Peyer's patch (tissue), 4 donors: Measurements from ENCODE around the gene ANKRD11. TPM values are rescaled to one million over a fixed set of nuclear protein-coding genes. Genes with fewer than 3 reads are reported as not detected.
"Not testable (repeated sequence)": the region's sequence is repeated elsewhere in the genome, so short reads cannot be mapped to it uniquely, and the experiment has no call there.

Experiments used
- DNase-seq, 3 donors: peaks; one replicate each; pipeline ENCODE4 v3.0.0-alpha.2; 2017 to 2019
- H3K27ac ChIP-seq, 4 donors: fragments of 200-600 bp; sonication (generic); one replicate each; pipeline ENCODE4 v1.5.1; 2016 to 2019
- H3K27me3 ChIP-seq, 2 donors: fragments of 200-600 bp; sonication (generic); one replicate each; pipeline ENCODE4 v1.5.1; 2019
- H3K36me3 ChIP-seq, 3 donors: fragments of 200-600 bp; sonication (generic); one replicate each; pipeline ENCODE4 v1.5.1; 2016 to 2019
- H3K4me1 ChIP-seq, 4 donors: fragments of 200-600 bp; sonication (generic); one replicate each; pipeline ENCODE4 v1.5.1; 2016 to 2019
- H3K4me3 ChIP-seq, 4 donors: fragments of 200-600 bp; sonication (generic); 1 replicate in 3 of 4; 2 replicates in 1 of 4; pipeline ENCODE4 v1.5.1; 2016 to 2019; ENCODE audit warnings: mild to moderate bottlenecking in 1 of 4
- H3K9me3 ChIP-seq, 4 donors: fragments of 200-600 bp; sonication (generic); one replicate each; pipeline ENCODE4 v1.5.1; 2016 to 2019; ENCODE audit warnings: mild to moderate bottlenecking in 1 of 4
- CTCF ChIP-seq, 6 experiments: fragments of 450-650 bp in 4 of 6; fragments of 200-600 bp in 2 of 6; sonication (generic) in 1 of 6; IDR thresholded peaks; one replicate each; pipeline ENCODE4 v1.5.1; 2017 to 2019; ENCODE audit warnings: antibody characterized with exemption in 6 of 6, mild to moderate bottlenecking in 3 of 6, moderate library complexity in 1 of 6
- POLR2A ChIP-seq, 2 donors: fragments of 450-650 bp; IDR thresholded peaks; one replicate each; pipeline ENCODE4 v1.5.1; 2017; ENCODE audit warnings: antibody characterized with exemption in 2 of 2, mild to moderate bottlenecking in 2 of 2, moderate library complexity in 2 of 2
- total RNA-seq, 4 donors: library from RNA; depleted of rRNA; stranded (reverse); fragments of >200 nt; gene quantifications; one replicate each; pipeline ENCODE4 v1.1.0, GENCODE V29; 2016

Gene ANKRD11
- total RNA-seq, 4 donors from 2014 or later, result 177 to 227 (median 211) TPM

DNA sequence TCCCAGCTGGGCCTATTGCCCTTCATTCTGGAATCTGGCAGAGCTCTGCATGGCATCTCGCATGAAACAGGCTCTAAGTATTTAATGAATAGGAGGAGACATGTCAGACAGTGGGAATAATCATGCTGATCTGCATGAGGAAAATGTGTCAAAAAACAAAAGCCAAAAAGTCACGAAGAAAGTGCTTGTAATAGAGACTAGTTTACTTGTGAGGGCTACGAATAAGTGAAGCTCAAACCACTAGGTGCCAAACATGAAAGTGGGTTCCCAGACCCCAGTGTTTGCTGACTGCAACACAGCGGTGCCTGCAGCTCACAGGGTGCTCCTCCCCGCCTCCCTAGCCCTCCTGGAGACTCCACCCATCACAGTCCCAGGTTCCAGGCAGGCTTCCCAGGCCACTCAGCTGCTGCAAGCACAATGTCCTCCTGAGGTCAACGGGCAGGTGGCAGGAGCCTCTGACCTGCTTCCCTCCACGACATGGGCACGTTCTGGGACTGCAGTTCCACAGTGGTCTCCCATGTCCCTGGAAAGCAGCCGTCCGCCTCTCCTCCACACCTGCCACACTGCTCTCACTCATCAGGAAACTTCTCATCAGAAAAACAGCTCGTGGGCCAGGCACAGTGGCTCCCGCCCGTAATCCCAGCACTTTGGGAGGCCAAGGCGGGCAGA lies 96.5 kb downstream of the ANKRD11 start:
- no peak overlapping the region for H3K4me3 ChIP-seq
- peaks cover 0 to 33% (median 10%) of the 10 kb centered on the region in 4 donors for H3K4me1 ChIP-seq
- no peaks in the 10 kb centered on the region for H3K9me3 ChIP-seq
- H3K27me3 ChIP-seq, result no peaks in the 10 kb centered on the region
- no peak for DNase-seq
- no peak overlapping the region for H3K27ac ChIP-seq
- H3K36me3 ChIP-seq, result no peaks in the 10 kb centered on the region
- no peak for TF ChIP-seq CTCF (IDR thresholded peaks at IDR 0.05)
- TF ChIP-seq POLR2A (IDR thresholded peaks at IDR 0.05), result no peak

DNA sequence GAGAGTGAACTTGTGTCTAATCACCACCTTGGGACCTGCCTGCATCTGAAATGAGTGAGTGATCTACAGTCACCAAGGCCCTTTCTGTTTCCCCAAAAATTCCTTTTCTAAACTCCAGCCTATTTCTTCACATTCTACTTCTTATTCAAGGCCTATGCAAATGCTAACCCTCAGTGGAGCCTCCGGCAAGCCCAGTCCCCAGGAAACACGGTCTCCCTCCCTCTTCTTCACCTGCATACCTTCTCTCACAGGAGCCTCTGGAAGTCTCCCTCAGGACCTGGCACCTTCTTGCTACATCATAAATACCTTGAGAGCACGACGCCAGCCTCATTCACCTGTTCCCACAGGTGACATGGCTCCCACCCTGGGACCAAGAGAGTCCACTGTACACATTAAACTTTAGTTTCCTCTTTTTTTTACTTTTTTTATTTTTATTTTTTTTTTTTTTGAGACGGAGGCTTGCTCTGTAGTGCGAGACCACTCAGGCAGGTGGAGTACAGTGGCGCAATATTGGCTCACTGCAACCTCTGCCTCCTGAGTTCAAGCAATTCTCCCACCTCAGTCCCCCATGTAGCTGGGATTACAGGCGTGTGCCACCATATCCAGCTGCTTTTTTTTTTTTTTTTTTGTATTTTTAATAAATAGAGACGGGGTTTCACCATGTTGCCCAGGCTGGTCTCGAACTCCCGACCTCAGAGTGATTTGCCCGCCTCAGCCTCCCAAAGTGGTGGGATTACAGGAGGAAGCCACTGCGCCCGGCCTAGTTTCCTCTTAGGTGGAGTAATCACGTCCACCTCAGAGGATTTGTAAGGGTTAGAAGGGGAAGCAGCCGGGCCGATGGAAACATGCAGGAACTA lies 97.3 kb downstream of the ANKRD11 start:
- H3K36me3 ChIP-seq, result no peaks in the 10 kb centered on the region
- DNase-seq, result no peak
- no peak overlapping the region for H3K27ac ChIP-seq
- no peaks in the 10 kb centered on the region for H3K9me3 ChIP-seq
- H3K27me3 ChIP-seq, result no peaks in the 10 kb centered on the region
- peaks cover 0 to 40% (median 10%) of the 10 kb centered on the region in 4 donors for H3K4me1 ChIP-seq
- no peak overlapping the region for H3K4me3 ChIP-seq
- TF ChIP-seq POLR2A (IDR thresholded peaks at IDR 0.05), result no peak
- TF ChIP-seq CTCF (IDR thresholded peaks at IDR 0.05), result no peak

DNA sequence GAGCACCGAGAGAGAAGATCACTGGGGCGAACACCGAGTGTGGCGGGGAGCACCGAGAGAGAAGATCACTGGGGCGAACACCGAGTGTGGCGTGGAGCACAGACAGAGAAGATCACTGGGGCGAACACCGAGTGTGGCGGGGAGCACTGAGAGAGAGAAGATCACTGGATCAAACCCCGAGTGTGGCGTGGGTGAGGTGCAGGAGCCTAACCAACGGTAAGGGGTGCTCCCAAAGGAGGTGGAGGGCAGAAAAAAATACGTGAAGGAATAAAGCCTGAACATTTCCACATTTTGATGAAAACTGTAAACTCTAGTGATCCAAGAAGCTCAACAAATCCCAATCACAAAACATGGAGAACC lies 100.2 kb downstream of the ANKRD11 start:
- H3K27me3 ChIP-seq, H3K4me3 ChIP-seq, H3K27ac ChIP-seq, H3K36me3 ChIP-seq, H3K9me3 ChIP-seq, DNase-seq: not testable (repeated sequence)
- H3K4me1 ChIP-seq, result peaks cover 0 to 39% (median 13%) of the 10 kb centered on the region in 4 donors

DNA sequence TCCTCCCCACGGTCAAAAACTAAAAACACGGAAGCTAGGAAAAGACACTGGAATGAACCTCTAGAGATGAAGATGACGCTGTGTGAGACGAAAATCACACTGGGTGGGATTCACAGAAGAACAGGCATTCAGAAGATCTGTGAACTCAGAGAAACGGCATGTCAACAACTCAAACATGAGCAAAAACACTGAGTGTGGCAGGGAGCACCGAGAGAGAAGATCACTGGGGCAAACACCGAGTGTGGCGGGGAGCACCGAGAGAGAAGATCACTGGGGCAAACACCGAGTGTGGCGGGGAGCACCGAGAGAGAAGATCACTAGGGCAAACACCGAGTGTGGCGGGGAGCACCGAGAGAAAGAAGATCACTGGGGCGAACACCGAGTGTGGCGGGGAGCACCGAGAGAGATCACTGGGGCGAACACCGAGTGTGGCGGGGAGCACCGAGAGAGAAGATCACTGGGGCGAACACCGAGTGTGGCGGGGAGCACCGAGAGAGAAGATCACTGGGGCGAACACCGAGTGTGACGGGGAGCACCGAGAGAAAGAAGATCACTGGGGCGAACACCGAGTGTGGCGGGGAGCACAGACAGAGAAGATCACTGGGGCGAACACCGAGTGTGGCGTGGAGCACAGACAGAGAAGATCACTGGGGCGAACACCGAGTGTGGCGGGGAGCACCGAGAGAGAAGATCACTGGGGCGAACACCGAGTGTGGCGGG lies 100.7 kb downstream of the ANKRD11 start:
- H3K9me3 ChIP-seq, H3K4me3 ChIP-seq, H3K27me3 ChIP-seq, DNase-seq, H3K36me3 ChIP-seq, H3K27ac ChIP-seq: not testable (repeated sequence)
- peaks cover 0 to 34% (median 13%) of the 10 kb centered on the region in 4 donors for H3K4me1 ChIP-seq

GRCh38 chr16:89388536-89388935 lies 101.8 kb downstream of the ANKRD11 start:
- Histone ChIP-seq H3K27me3 (no peaks in the 10 kb centered on the region), H3K27ac (no peak overlapping the region), H3K36me3 (no peaks in the 10 kb centered on the region), H3K9me3 (no peaks in the 10 kb centered on the region), H3K4me1 (peaks cover 0 to 32% (median 11%) of the 10 kb centered on the region in 4 donors), H3K4me3 (no peak overlapping the region)
- TF ChIP-seq POLR2A (IDR thresholded peaks at IDR 0.05) (no peak), CTCF (IDR thresholded peaks at IDR 0.05) (no peak)
- DNase-seq, result no peak

DNA sequence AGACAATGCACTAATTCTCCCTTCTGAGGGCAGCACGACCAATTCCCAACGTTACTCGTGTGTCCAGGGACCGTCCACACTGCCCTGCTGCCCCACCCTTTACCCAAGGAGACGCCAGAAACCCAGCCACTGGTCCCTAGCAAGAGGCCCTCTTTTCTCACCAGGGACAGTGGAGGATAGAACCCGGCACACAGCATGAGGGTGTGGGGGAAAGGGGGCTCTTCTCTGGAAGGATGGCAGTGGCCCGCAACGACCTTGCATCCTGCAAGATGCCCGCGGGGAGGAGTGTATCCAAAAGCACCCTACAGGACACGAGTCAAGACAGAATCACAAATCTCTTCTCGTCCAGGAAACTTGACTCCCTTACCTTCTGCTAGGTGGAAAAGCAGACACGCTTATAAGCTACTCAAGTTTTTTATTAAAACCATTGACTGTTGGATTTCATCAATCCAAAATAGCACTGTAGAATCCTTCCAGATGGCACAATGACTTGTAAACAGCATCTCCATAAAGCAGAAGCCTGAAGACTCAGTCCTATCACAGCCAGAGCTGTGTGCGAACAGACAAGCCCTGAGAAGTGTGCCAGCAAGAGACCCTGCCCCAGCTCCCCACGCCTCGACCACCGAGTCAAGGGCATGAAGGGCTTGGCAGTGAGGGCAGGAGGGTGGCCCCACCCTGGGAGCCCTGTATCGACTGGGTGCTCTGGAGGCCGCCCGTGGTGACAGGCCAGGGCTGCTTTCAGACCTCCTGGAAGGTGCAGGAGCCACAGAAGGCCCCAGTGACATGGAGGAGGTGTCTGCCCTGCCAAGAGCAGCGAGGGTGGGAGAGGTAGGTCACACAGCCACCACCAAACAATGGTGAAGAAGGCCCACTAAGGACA lies 103.8 kb downstream of the ANKRD11 start:
- Histone ChIP-seq H3K36me3 (no peaks in the 10 kb centered on the region), H3K27me3 (no peaks in the 10 kb centered on the region), H3K9me3 (no peaks in the 10 kb centered on the region), H3K4me3 (no peak overlapping the region), H3K4me1 (peaks cover 6 to 49% (median 20%) of the 10 kb centered on the region in 4 donors), H3K27ac (no peak overlapping the region)
- TF ChIP-seq POLR2A (IDR thresholded peaks at IDR 0.05), result no peak
- DNase-seq, result no peak
